Gastrocnemius medialis (tissue), 4 donors: ENCODE measurements around the gene NPAS3. TPM values are rescaled to one million over a fixed set of nuclear protein-coding genes. Genes with fewer than 3 reads are reported as not detected.

Experiments
- ATAC-seq, 2 donors: fragments of 150-250 bp; one replicate each; pipeline ENCODE4 v1.9.1; 2016
- DNase-seq, 2 donors: peaks; one replicate each; pipeline ENCODE4 v3.0.0-alpha.2; 2019
- H3K27ac ChIP-seq, 4 donors: fragments of 200-600 bp; sonication (generic); 1 replicate in 1 of 4; 2 replicates in 3 of 4; pipeline ENCODE4 v1.5.1; 2016 to 2018; ENCODE audit warnings: mild to moderate bottlenecking in 2 of 4, moderate library complexity in 1 of 4
- H3K27me3 ChIP-seq, 3 donors: fragments of 200-600 bp; sonication (generic) in 2 of 3; 1 replicate in 1 of 3; 2 replicates in 2 of 3; pipeline versions ENCODE4 v1.5.1 to v1.6.0; 2016 to 2019; ENCODE audit warnings: mild to moderate bottlenecking in 1 of 3, moderate library complexity in 1 of 3
- H3K36me3 ChIP-seq, 2 donors: fragments of 200-600 bp; sonication (generic) in 1 of 2; one replicate each; pipeline ENCODE4 v1.5.1; 2017 to 2018
- H3K4me1 ChIP-seq, 2 donors: fragments of 200-600 bp; sonication (generic) in 1 of 2; one replicate each; pipeline ENCODE4 v1.5.1; 2016 to 2017; ENCODE audit warnings: mild to moderate bottlenecking in 2 of 2
- H3K4me3 ChIP-seq, 4 donors: fragments of 200-600 bp; sonication (generic) in 3 of 4; 1 replicate in 1 of 4; 2 replicates in 3 of 4; pipeline ENCODE4 v1.5.1; 2016 to 2019; ENCODE audit warnings: mild to moderate bottlenecking in 2 of 4
- H3K9me3 ChIP-seq, 3 donors: fragments of 200-600 bp; sonication (generic) in 2 of 3; 1 replicate in 1 of 3; 2 replicates in 2 of 3; pipeline ENCODE4 v1.5.1; 2016 to 2019
- CTCF ChIP-seq, 5 experiments: fragments of 450-650 bp in 3 of 5; fragments of 200-600 bp in 2 of 5; sonication (generic) in 2 of 5; IDR thresholded peaks in 4 of 5; conservative IDR thresholded peaks in 1 of 5; 1 replicate in 4 of 5; 2 replicates in 1 of 5; pipeline ENCODE4 v1.5.1; 2016 to 2019; ENCODE audit warnings: antibody characterized with exemption in 5 of 5, mild to moderate bottlenecking in 3 of 5, moderate library complexity in 3 of 5
- POLR2A ChIP-seq, 2 donors: fragments of 450-650 bp; IDR thresholded peaks; one replicate each; pipeline ENCODE4 v1.6.1; 2017; ENCODE audit warnings: antibody characterized with exemption in 2 of 2, mild to moderate bottlenecking in 2 of 2, moderate library complexity in 2 of 2
- in situ Hi-C, 4 donors: fragments of 200-750 bp; cut with MboI; loops; one replicate each; pipeline versions ENCODE4 v1.15.0 to v1.8.0; 2017; ENCODE audit warnings: low sequenced_read_pairs in 4 of 4
- intact Hi-C: fragments of 100-400 bp; cut with DNase I; formaldehyde crosslinking; loops from one replicate; pipeline ENCODE4 v1.15.1; 2023; ENCODE audit warnings: low total_unique reads
- total RNA-seq, 4 donors: library from RNA; depleted of rRNA; stranded (reverse); fragments of >200 nt; gene quantifications; one replicate each; pipeline versions ENCODE4 v1.1.0 to v1.2.3, GENCODE V29; 2016

Gene NPAS3
- total RNA-seq, 4 donors from 2014 or later: 0.82 to 1.00 TPM; not detected in 2

- peak overlapping the region in 1 of 4 donors; percentile 2 for H3K4me3 ChIP-seq
- H3K4me1 ChIP-seq: peaks cover 0 to 7% of the 10 kb centered on the region in 2 donors
- H3K27ac ChIP-seq: peak overlapping the region in 1 of 4 donors; percentile 12
- in situ Hi-C loops (no loop called here), intact Hi-C loops (no loop called here)
- H3K36me3 ChIP-seq: no peaks in the 10 kb centered on the region
- H3K27me3 ChIP-seq: no peaks in the 10 kb centered on the region
- TF ChIP-seq POLR2A (IDR thresholded peaks at IDR 0.05): no peak
- no peak for TF ChIP-seq CTCF (IDR thresholded peaks at IDR 0.05 in 4 of 5, conservative IDR thresholded peaks at IDR 0.05 in 1 of 5)
- DNase-seq (peak; percentile 2 to 28), ATAC-seq (peak; percentile 73 to 91)
- no peaks in the 10 kb centered on the region for H3K9me3 ChIP-seq
Measured at GRCh38 chr14:33307691-33308251, 369.1 kb downstream of the NPAS3 start.

- TF ChIP-seq POLR2A (IDR thresholded peaks at IDR 0.05) (no peak), CTCF (IDR thresholded peaks at IDR 0.05 in 4 of 5, conservative IDR thresholded peaks at IDR 0.05 in 1 of 5) (no peak)
- no peaks in the 10 kb centered on the region for H3K27me3 ChIP-seq
- in situ Hi-C loops: no loop called here
- DNase-seq: no peak
- no peak overlapping the region for H3K27ac ChIP-seq
- no peaks in the 10 kb centered on the region for H3K36me3 ChIP-seq
- no peak overlapping the region for H3K4me3 ChIP-seq
- ATAC-seq: no peak
- H3K4me1 ChIP-seq: peaks cover 0 to 7% of the 10 kb centered on the region in 2 donors
- no peaks in the 10 kb centered on the region for H3K9me3 ChIP-seq
- intact Hi-C loops: no loop called here
Measured at GRCh38 chr14:33309106-33309505, 370.4 kb downstream of the NPAS3 start.

GRCh38 chr14:33315217-33315616, 376.5 kb downstream of the NPAS3 start:
- Histone ChIP-seq H3K27me3 (no peaks in the 10 kb centered on the region), H3K27ac (no peak overlapping the region), H3K4me3 (no peak overlapping the region), H3K36me3 (no peaks in the 10 kb centered on the region), H3K9me3 (no peaks in the 10 kb centered on the region), H3K4me1 (peaks cover 0 to 2% of the 10 kb centered on the region in 2 donors)
- ATAC-seq (no peak), DNase-seq (no peak)
- no peak for TF ChIP-seq CTCF (IDR thresholded peaks at IDR 0.05 in 4 of 5, conservative IDR thresholded peaks at IDR 0.05 in 1 of 5)
- no peak for TF ChIP-seq POLR2A (IDR thresholded peaks at IDR 0.05)
- intact Hi-C loops: no loop called here
- in situ Hi-C loops: no loop called here

GRCh38 chr14:33315721-33316120, 377.0 kb downstream of the NPAS3 start:
- in situ Hi-C loops (no loop called here), intact Hi-C loops (no loop called here)
- no peaks in the 10 kb centered on the region for H3K36me3 ChIP-seq
- no peak overlapping the region for H3K4me3 ChIP-seq
- no peaks in the 10 kb centered on the region for H3K9me3 ChIP-seq
- ATAC-seq: peak; percentile 72 to 77
- H3K4me1 ChIP-seq: peaks cover 0 to 2% of the 10 kb centered on the region in 2 donors
- H3K27ac ChIP-seq: no peak overlapping the region
- H3K27me3 ChIP-seq: no peaks in the 10 kb centered on the region
- TF ChIP-seq CTCF (IDR thresholded peaks at IDR 0.05 in 4 of 5, conservative IDR thresholded peaks at IDR 0.05 in 1 of 5): no peak
- TF ChIP-seq POLR2A (IDR thresholded peaks at IDR 0.05): no peak
- peak; percentile 6 to 21 for DNase-seq

- Histone ChIP-seq H3K36me3 (no peaks in the 10 kb centered on the region), H3K27ac (no peak overlapping the region), H3K4me1 (peaks cover 0 to 2% of the 10 kb centered on the region in 2 donors), H3K4me3 (no peak overlapping the region), H3K27me3 (no peaks in the 10 kb centered on the region), H3K9me3 (no peaks in the 10 kb centered on the region)
- in situ Hi-C loops (no loop called here), intact Hi-C loops (no loop called here)
- no peak for DNase-seq
- no peak for TF ChIP-seq CTCF (IDR thresholded peaks at IDR 0.05 in 4 of 5, conservative IDR thresholded peaks at IDR 0.05 in 1 of 5)
- TF ChIP-seq POLR2A (IDR thresholded peaks at IDR 0.05): no peak
- ATAC-seq: no peak
Measured at GRCh38 chr14:33317675-33318074, 379.0 kb downstream of the NPAS3 start.
